SK-N-SH treated with all-trans-retinoic acid at 6 μM for 48 hours (cell line): ENCODE data around the gene RIC8B.

Experiments
- ATAC-seq: fragments of 200-7000 bp; cut with Tn5 transposase; 3 replicates; pipeline ENCODE4 v1.9.1; 2020; ENCODE audit warnings: mild to moderate bottlenecking, moderate library complexity
- ARNTL ChIP-seq: fragments of 450-650 bp; formaldehyde crosslinking; IDR thresholded peaks from 2 replicates; pipeline ENCODE4 v1.5.0; 2020; ENCODE audit warnings: low read depth, mild to moderate bottlenecking, moderate library complexity, borderline replicate concordance
- BACH2 ChIP-seq: fragments of 250-450 bp; sonication (Bioruptor Pico); IDR thresholded peaks from 2 replicates; pipeline ENCODE4 v1.9.0; 2021; ENCODE audit warnings: mild to moderate bottlenecking, borderline replicate concordance
- CSDC2 ChIP-seq: fragments of 250-450 bp; sonication (Bioruptor Pico); IDR thresholded peaks from 2 replicates; pipeline ENCODE4 v1.5.0; 2020; ENCODE audit warnings: mild to moderate bottlenecking, moderate library complexity
- ESRRG ChIP-seq: fragments of 250-450 bp; sonication (Bioruptor Pico); IDR thresholded peaks from 2 replicates; pipeline ENCODE4 v1.6.1; 2021; ENCODE audit warnings: mild to moderate bottlenecking
- GLIS3 ChIP-seq: fragments of 250-450 bp; sonication (Bioruptor Pico); IDR thresholded peaks from 2 replicates; pipeline ENCODE4 v1.5.0; 2020; ENCODE audit warnings: mild to moderate bottlenecking, moderate library complexity
- ISL1 ChIP-seq: fragments of 250-450 bp; sonication (Bioruptor Pico); IDR thresholded peaks from 2 replicates; pipeline ENCODE4 v2.1.2; 2022; ENCODE audit warnings: mild to moderate bottlenecking, moderate library complexity
- OSR1 ChIP-seq: fragments of 250-450 bp; sonication (Bioruptor Pico); IDR thresholded peaks from 2 replicates; pipeline ENCODE4 v1.8.0; 2022; ENCODE audit warnings: moderate library complexity, mild to moderate bottlenecking, inconsistent platforms
- PPARA ChIP-seq: fragments of 250-450 bp; sonication (Bioruptor Pico); IDR thresholded peaks from 2 replicates; pipeline ENCODE4 v1.5.0; 2020; ENCODE audit warnings: mild to moderate bottlenecking, borderline replicate concordance
- RARB ChIP-seq: fragments of 250-450 bp; sonication (Bioruptor Pico); IDR thresholded peaks from 2 replicates; pipeline ENCODE4 v1.8.0; 2021; ENCODE audit warnings: mild to moderate bottlenecking, moderate library complexity
- SNAI2 ChIP-seq: fragments of 250-450 bp; sonication (Bioruptor Pico); IDR thresholded peaks from 2 replicates; pipeline ENCODE4 v1.5.0; 2020; ENCODE audit warnings: mild to moderate bottlenecking, moderate library complexity
- TCF4 ChIP-seq: fragments of 250-450 bp; sonication (Bioruptor Pico); IDR thresholded peaks from 2 replicates; pipeline ENCODE4 v1.8.0; 2021; ENCODE audit warnings: mild to moderate bottlenecking, moderate library complexity, borderline replicate concordance
- TOX ChIP-seq: fragments of 250-450 bp; sonication (Bioruptor Pico); IDR thresholded peaks from 2 replicates; pipeline ENCODE4 v1.8.0; 2021; ENCODE audit warnings: mild to moderate bottlenecking, moderate library complexity, borderline replicate concordance
- ZFP3 ChIP-seq: fragments of 250-450 bp; sonication (Bioruptor Pico); IDR thresholded peaks from 2 replicates; pipeline ENCODE4 v1.5.0; 2020; ENCODE audit warnings: mild to moderate bottlenecking, moderate library complexity
- ZFP30 ChIP-seq: fragments of 450-650 bp; formaldehyde crosslinking; IDR thresholded peaks from 2 replicates; pipeline ENCODE4 v1.5.0; 2022; ENCODE audit warnings: mild to moderate bottlenecking, moderate library complexity
- ZNF565 ChIP-seq: fragments of 450-650 bp; formaldehyde crosslinking; conservative IDR thresholded peaks from 2 replicates; pipeline ENCODE4 v1.5.0; 2020; ENCODE audit warnings: low read depth, mild to moderate bottlenecking, moderate library complexity
- ZNF8 ChIP-seq: fragments of 450-650 bp; formaldehyde crosslinking; IDR thresholded peaks from 2 replicates; pipeline ENCODE4 v1.5.0; 2020; ENCODE audit warnings: mild to moderate bottlenecking, moderate library complexity
- TF ChIP-seq, protein P1 (sequence below): fragments of 250-450 bp; sonication (Bioruptor Pico); IDR thresholded peaks from 2 replicates; pipeline ENCODE4 v1.8.0; 2020; ENCODE audit warnings: mild to moderate bottlenecking, moderate library complexity, borderline replicate concordance
- TF ChIP-seq, protein P2 (sequence below): fragments of 250-450 bp; sonication (Bioruptor Pico); IDR thresholded peaks from 2 replicates; pipeline ENCODE4 v1.8.0; 2021; ENCODE audit warnings: low read depth, mild to moderate bottlenecking, moderate library complexity, borderline replicate concordance
- TF ChIP-seq, protein P3 (sequence below): fragments of 250-450 bp; sonication (Bioruptor Pico); IDR thresholded peaks from 2 replicates; pipeline ENCODE4 v1.5.1; 2020; ENCODE audit warnings: low read depth, mild to moderate bottlenecking, moderate library complexity
- TF ChIP-seq, protein P4 (sequence below): fragments of 250-450 bp; sonication (Bioruptor Pico); IDR thresholded peaks from 2 replicates; pipeline ENCODE4 v1.5.1; 2021; ENCODE audit warnings: mild to moderate bottlenecking, moderate library complexity
- TF ChIP-seq, protein P5 (sequence below): fragments of 250-450 bp; sonication (Bioruptor Pico); IDR thresholded peaks from 2 replicates; pipeline ENCODE4 v1.5.0; 2020; ENCODE audit warnings: mild to moderate bottlenecking, moderate library complexity

RIC8B gene

DNA sequence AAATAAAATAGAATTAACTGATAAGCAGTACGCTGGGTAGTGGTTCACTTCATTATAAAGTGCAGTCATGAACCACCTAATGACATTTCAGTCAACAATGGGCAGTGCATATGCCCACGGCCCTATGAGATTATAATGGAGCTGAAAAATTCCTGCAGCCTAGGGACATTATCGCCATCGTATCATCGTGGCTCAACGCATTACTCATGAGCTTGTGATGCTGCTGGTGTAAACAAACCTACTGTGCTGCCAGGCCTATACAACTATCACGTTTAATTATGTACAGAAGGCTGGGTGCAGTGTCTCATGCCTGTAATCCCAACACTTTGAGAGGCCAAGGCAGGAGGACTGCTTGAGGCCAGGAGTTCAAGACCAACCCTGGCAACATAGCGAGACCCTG lies 119.0 kb downstream of the RIC8B start:
- ATAC-seq, result no peak
- TF ChIP-seq TCF4 (CRISPR knock-in tag), result no peak
- TF ChIP-seq ZFP30, result no peak
- TF ChIP-seq, protein P1, sequence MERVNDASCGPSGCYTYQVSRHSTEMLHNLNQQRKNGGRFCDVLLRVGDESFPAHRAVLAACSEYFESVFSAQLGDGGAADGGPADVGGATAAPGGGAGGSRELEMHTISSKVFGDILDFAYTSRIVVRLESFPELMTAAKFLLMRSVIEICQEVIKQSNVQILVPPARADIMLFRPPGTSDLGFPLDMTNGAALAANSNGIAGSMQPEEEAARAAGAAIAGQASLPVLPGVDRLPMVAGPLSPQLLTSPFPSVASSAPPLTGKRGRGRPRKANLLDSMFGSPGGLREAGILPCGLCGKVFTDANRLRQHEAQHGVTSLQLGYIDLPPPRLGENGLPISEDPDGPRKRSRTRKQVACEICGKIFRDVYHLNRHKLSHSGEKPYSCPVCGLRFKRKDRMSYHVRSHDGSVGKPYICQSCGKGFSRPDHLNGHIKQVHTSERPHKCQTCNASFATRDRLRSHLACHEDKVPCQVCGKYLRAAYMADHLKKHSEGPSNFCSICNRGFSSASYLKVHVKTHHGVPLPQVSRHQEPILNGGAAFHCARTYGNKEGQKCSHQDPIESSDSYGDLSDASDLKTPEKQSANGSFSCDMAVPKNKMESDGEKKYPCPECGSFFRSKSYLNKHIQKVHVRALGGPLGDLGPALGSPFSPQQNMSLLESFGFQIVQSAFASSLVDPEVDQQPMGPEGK, result no peak
- TF ChIP-seq GLIS3, result no peak
- TF ChIP-seq, protein P2, sequence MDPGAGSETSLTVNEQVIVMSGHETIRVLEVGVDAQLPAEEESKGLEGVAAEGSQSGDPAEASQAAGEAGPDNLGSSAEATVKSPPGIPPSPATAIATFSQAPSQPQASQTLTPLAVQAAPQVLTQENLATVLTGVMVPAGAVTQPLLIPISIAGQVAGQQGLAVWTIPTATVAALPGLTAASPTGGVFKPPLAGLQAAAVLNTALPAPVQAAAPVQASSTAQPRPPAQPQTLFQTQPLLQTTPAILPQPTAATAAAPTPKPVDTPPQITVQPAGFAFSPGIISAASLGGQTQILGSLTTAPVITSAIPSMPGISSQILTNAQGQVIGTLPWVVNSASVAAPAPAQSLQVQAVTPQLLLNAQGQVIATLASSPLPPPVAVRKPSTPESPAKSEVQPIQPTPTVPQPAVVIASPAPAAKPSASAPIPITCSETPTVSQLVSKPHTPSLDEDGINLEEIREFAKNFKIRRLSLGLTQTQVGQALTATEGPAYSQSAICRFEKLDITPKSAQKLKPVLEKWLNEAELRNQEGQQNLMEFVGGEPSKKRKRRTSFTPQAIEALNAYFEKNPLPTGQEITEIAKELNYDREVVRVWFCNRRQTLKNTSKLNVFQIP (CRISPR knock-in tag), result no peak
- TF ChIP-seq PPARA (CRISPR knock-in tag), result no peak
- TF ChIP-seq TOX (CRISPR knock-in tag), result no peak
- TF ChIP-seq OSR1 (CRISPR knock-in tag), result no peak
- TF ChIP-seq ZNF565 (CRISPR knock-in tag), result no peak

DNA sequence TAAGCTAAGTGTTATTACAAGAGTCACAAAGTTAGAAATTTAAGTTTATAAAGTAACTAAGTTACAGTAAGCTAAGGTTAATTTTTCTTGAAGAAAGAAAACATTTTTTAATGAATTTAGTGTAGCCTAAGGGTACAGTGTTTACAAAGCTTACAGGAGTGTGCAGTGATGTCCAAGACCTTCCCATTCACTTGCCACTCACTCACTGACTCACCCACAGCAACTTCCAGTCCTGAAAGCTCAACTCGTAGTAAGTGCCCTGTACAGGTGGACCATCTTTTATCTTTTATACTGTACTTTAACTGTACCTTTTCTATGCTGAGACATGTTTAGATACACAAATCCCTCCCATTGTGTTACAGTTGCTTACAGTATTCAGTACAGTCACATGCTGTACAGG lies 120.3 kb downstream of the RIC8B start:
- ATAC-seq, result no peak
- no peak for TF ChIP-seq SNAI2
- no peak for TF ChIP-seq ZNF8
- TF ChIP-seq, protein P1, result no peak
- TF ChIP-seq TCF4 (CRISPR knock-in tag), result no peak
- no peak for TF ChIP-seq ZNF565 (CRISPR knock-in tag)
- no peak for TF ChIP-seq PPARA (CRISPR knock-in tag)
- TF ChIP-seq, protein P3, sequence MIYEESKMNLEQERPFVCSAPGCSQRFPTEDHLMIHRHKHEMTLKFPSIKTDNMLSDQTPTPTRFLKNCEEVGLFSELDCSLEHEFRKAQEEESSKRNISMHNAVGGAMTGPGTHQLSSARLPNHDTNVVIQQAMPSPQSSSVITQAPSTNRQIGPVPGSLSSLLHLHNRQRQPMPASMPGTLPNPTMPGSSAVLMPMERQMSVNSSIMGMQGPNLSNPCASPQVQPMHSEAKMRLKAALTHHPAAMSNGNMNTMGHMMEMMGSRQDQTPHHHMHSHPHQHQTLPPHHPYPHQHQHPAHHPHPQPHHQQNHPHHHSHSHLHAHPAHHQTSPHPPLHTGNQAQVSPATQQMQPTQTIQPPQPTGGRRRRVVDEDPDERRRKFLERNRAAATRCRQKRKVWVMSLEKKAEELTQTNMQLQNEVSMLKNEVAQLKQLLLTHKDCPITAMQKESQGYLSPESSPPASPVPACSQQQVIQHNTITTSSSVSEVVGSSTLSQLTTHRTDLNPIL (CRISPR knock-in tag), result no peak
- no peak for TF ChIP-seq RARB
- no peak for TF ChIP-seq ISL1 (CRISPR knock-in tag)
- TF ChIP-seq CSDC2 (CRISPR knock-in tag), result no peak
- no peak for TF ChIP-seq ARNTL (CRISPR knock-in tag)
- TF ChIP-seq, protein P4, sequence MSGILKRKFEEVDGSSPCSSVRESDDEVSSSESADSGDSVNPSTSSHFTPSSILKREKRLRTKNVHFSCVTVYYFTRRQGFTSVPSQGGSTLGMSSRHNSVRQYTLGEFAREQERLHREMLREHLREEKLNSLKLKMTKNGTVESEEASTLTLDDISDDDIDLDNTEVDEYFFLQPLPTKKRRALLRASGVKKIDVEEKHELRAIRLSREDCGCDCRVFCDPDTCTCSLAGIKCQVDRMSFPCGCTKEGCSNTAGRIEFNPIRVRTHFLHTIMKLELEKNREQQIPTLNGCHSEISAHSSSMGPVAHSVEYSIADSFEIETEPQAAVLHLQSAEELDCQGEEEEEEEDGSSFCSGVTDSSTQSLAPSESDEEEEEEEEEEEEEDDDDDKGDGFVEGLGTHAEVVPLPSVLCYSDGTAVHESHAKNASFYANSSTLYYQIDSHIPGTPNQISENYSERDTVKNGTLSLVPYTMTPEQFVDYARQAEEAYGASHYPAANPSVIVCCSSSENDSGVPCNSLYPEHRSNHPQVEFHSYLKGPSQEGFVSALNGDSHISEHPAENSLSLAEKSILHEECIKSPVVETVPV (CRISPR knock-in tag), result no peak
- TF ChIP-seq, protein P5, sequence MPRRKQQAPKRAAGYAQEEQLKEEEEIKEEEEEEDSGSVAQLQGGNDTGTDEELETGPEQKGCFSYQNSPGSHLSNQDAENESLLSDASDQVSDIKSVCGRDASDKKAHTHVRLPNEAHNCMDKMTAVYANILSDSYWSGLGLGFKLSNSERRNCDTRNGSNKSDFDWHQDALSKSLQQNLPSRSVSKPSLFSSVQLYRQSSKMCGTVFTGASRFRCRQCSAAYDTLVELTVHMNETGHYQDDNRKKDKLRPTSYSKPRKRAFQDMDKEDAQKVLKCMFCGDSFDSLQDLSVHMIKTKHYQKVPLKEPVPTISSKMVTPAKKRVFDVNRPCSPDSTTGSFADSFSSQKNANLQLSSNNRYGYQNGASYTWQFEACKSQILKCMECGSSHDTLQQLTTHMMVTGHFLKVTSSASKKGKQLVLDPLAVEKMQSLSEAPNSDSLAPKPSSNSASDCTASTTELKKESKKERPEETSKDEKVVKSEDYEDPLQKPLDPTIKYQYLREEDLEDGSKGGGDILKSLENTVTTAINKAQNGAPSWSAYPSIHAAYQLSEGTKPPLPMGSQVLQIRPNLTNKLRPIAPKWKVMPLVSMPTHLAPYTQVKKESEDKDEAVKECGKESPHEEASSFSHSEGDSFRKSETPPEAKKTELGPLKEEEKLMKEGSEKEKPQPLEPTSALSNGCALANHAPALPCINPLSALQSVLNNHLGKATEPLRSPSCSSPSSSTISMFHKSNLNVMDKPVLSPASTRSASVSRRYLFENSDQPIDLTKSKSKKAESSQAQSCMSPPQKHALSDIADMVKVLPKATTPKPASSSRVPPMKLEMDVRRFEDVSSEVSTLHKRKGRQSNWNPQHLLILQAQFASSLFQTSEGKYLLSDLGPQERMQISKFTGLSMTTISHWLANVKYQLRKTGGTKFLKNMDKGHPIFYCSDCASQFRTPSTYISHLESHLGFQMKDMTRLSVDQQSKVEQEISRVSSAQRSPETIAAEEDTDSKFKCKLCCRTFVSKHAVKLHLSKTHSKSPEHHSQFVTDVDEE (CRISPR knock-in tag), result no peak
- no peak for TF ChIP-seq BACH2 (CRISPR knock-in tag)
- TF ChIP-seq TOX (CRISPR knock-in tag), result no peak
- no peak for TF ChIP-seq ZFP3 (CRISPR knock-in tag)
- TF ChIP-seq ESRRG (CRISPR knock-in tag), result no peak
- TF ChIP-seq, protein P2 (CRISPR knock-in tag), result no peak
- TF ChIP-seq, all 23 proteins: peak for 0
